ENCODE measurements around the gene TJP3. TPM values are rescaled to one million over a fixed set of nuclear protein-coding genes. Genes with fewer than 3 reads are reported as not detected.
A peak's percentile ranks its signal among the peaks of the same experiment; 100 is the strongest.

Gene TJP3
- polyA plus RNA-seq, 1 donor from 2014 or later, result 4.9 TPM

- peaks cover 0 to 11% (median 10%) of the 10 kb centered on the region in 3 donors for H3K9me3 Mint-ChIP-seq
- peak overlapping the region in 1 of 3 donors; percentile 7 for H3K27ac Mint-ChIP-seq
- H3K36me3 Mint-ChIP-seq, result peaks cover 4% of the 10 kb centered on the region
- peaks cover 0 to 6% (median 0%) of the 10 kb centered on the region in 3 donors for H3K4me1 Mint-ChIP-seq
- no peak overlapping the region for H3K4me3 Mint-ChIP-seq
- H3K27me3 Mint-ChIP-seq, result no peaks in the 10 kb centered on the region
Observed at GRCh38 chr19:3778899-3779723, 70.9 kb downstream of the TJP3 start.

GRCh38 chr19:3780786-3781304, 72.7 kb downstream of the TJP3 start:
- H3K4me3 Mint-ChIP-seq, result peak overlapping the region in 1 of 4 donors; percentile 25
- H3K9me3 Mint-ChIP-seq, result peaks cover 0 to 11% (median 10%) of the 10 kb centered on the region in 3 donors
- H3K27ac Mint-ChIP-seq, result peak overlapping the region in 1 of 3 donors; percentile 85

GRCh38 chr19:3781603-3782002, 73.4 kb downstream of the TJP3 start:
- H3K36me3 Mint-ChIP-seq, result peaks cover 4% of the 10 kb centered on the region
- peaks cover 0 to 6% (median 5%) of the 10 kb centered on the region in 3 donors for H3K4me1 Mint-ChIP-seq
- peak overlapping the region in 1 of 4 donors; percentile 17 for H3K4me3 Mint-ChIP-seq
- peaks cover 0 to 11% (median 10%) of the 10 kb centered on the region in 3 donors for H3K9me3 Mint-ChIP-seq
- H3K27me3 Mint-ChIP-seq, result peaks cover 8% of the 10 kb centered on the region
- no peak overlapping the region for H3K27ac Mint-ChIP-seq

More at GRCh38 chr19:3780786-3781304, 72.7 kb downstream of the TJP3 start:
- Mint-ChIP-seq H3K36me3 (peaks cover 4% of the 10 kb centered on the region), H3K27me3 (peaks cover 7% of the 10 kb centered on the region), H3K4me1 (peaks cover 0 to 6% (median 4%) of the 10 kb centered on the region in 3 donors)

- peaks cover 4% of the 10 kb centered on the region for H3K36me3 Mint-ChIP-seq
- peak overlapping the region in 1 of 3 donors; percentile 77 for H3K27ac Mint-ChIP-seq
- peaks cover 0 to 11% (median 10%) of the 10 kb centered on the region in 3 donors for H3K9me3 Mint-ChIP-seq
- H3K4me1 Mint-ChIP-seq, result peaks cover 0 to 6% (median 6%) of the 10 kb centered on the region in 3 donors
- peak overlapping the region in 2 of 4 donors; percentile 42 to 57 for H3K4me3 Mint-ChIP-seq
- peaks cover 13% of the 10 kb centered on the region for H3K27me3 Mint-ChIP-seq
Observed at GRCh38 chr19:3782330-3782729, 74.1 kb downstream of the TJP3 start.

GRCh38 chr19:3782903-3783302, 74.7 kb downstream of the TJP3 start:
- Mint-ChIP-seq H3K9me3 (peaks cover 0 to 11% (median 10%) of the 10 kb centered on the region in 3 donors), H3K36me3 (peaks cover 4% of the 10 kb centered on the region), H3K4me1 (peaks cover 0 to 6% (median 6%) of the 10 kb centered on the region in 3 donors), H3K27me3 (peaks cover 13% of the 10 kb centered on the region), H3K4me3 (peak overlapping the region in 1 of 4 donors; percentile 39), H3K27ac (no peak overlapping the region)

- H3K9me3 Mint-ChIP-seq, result peaks cover 0 to 11% (median 10%) of the 10 kb centered on the region in 3 donors
- peaks cover 0 to 6% (median 6%) of the 10 kb centered on the region in 3 donors for H3K4me1 Mint-ChIP-seq
- peak overlapping the region in 2 of 4 donors; percentile 65 to 91 for H3K4me3 Mint-ChIP-seq
- peak overlapping the region in 1 of 3 donors; percentile 87 for H3K27ac Mint-ChIP-seq
- H3K27me3 Mint-ChIP-seq, result peaks cover 13% of the 10 kb centered on the region
- H3K36me3 Mint-ChIP-seq, result peaks cover 4% of the 10 kb centered on the region
Observed at GRCh38 chr19:3783660-3784584, 75.7 kb downstream of the TJP3 start.

GRCh38 chr19:3784607-3785450, 76.6 kb downstream of the TJP3 start:
- H3K4me1 Mint-ChIP-seq, result peaks cover 5 to 11% (median 10%) of the 10 kb centered on the region in 3 donors

GRCh38 chr19:3785451-3785937, 77.3 kb downstream of the TJP3 start:
- Mint-ChIP-seq H3K36me3 (peaks cover 4% of the 10 kb centered on the region), H3K9me3 (peaks cover under 1 to 11% (median 10%) of the 10 kb centered on the region in 3 donors), H3K4me3 (peak overlapping the region; percentile 1 to 91 (median 82)), H3K27me3 (peaks cover 13% of the 10 kb centered on the region), H3K27ac (peak overlapping the region in 1 of 3 donors; percentile 14), H3K4me1 (peaks cover 5 to 11% (median 10%) of the 10 kb centered on the region in 3 donors)

More at GRCh38 chr19:3784607-3785450, 76.6 kb downstream of the TJP3 start:
- Mint-ChIP-seq H3K27me3 (peaks cover 13% of the 10 kb centered on the region), H3K36me3 (peaks cover 4% of the 10 kb centered on the region), H3K4me3 (peak overlapping the region; percentile 1 to 91 (median 82)), H3K27ac (peak overlapping the region in 2 of 3 donors; percentile 14 to 31), H3K9me3 (peaks cover 0 to 11% (median 10%) of the 10 kb centered on the region in 3 donors)

- Mint-ChIP-seq H3K36me3 (peaks cover 4% of the 10 kb centered on the region), H3K9me3 (peaks cover 2 to 10% (median 10%) of the 10 kb centered on the region in 3 donors), H3K4me3 (peak within 1 kb of the TSS; percentile 1 to 91 (median 82)), H3K27me3 (peaks cover 16% of the 10 kb centered on the region), H3K27ac (peak within 1 kb of the TSS in 1 of 3 donors; percentile 14), H3K4me1 (peaks cover 5 to 11% (median 7%) of the 10 kb centered on the region in 3 donors)
Observed at GRCh38 chr19:3785938-3786824, 78.0 kb downstream of the TJP3 start, which contains the start of gene MATK. TSS of gene MATK (minus strand) at chr19:3786381. CDS start at chr19:3785135, 1,246 bp downstream.

GRCh38 chr19:3788996-3789778, 81.0 kb downstream of the TJP3 start:
- Mint-ChIP-seq H3K36me3 (no peaks in the 10 kb centered on the region), H3K9me3 (peaks cover 0 to 2% (median 0%) of the 10 kb centered on the region in 3 donors), H3K27ac (peak overlapping the region; percentile 27 to 76 (median 61)), H3K27me3 (peaks cover 19% of the 10 kb centered on the region), H3K4me3 (peak overlapping the region in 3 of 4 donors; percentile 28 to 51 (median 51)), H3K4me1 (peaks cover 5 to 11% (median 7%) of the 10 kb centered on the region in 3 donors)

- H3K4me1 Mint-ChIP-seq, result peaks cover 5 to 9% (median 5%) of the 10 kb centered on the region in 3 donors
- no peaks in the 10 kb centered on the region for H3K36me3 Mint-ChIP-seq
- H3K27me3 Mint-ChIP-seq, result peaks cover 15% of the 10 kb centered on the region
- peak overlapping the region in 1 of 3 donors; percentile 46 for H3K27ac Mint-ChIP-seq
- peaks cover 0 to 2% (median 0%) of the 10 kb centered on the region in 3 donors for H3K9me3 Mint-ChIP-seq
- H3K4me3 Mint-ChIP-seq, result no peak overlapping the region
Observed at GRCh38 chr19:3790209-3790734, 82.1 kb downstream of the TJP3 start.

- Mint-ChIP-seq H3K4me1 (peaks cover 5 to 7% (median 5%) of the 10 kb centered on the region in 3 donors), H3K27ac (no peak overlapping the region), H3K27me3 (peaks cover 12% of the 10 kb centered on the region), H3K4me3 (no peak overlapping the region), H3K36me3 (no peaks in the 10 kb centered on the region), H3K9me3 (peaks cover 0 to 2% (median 0%) of the 10 kb centered on the region in 3 donors)
Observed at GRCh38 chr19:3790941-3791340, 82.8 kb downstream of the TJP3 start.

Measured in IgD-negative memory B cell (primary cell).